NCI-H2029 treated with DMSO at 0.1 percent for 48 hours (cell line): ENCODE data around the gene SMIM38.

Source experiments
- DNase-seq: peaks from one replicate; lab custom pipeline; 2025; lab: John Stamatoyannopoulos, UW

Gene SMIM38

GRCh38 chr11:69160296-69161116, 4.8 kb downstream of the SMIM38 start:
- no peak for DNase-seq

DNA sequence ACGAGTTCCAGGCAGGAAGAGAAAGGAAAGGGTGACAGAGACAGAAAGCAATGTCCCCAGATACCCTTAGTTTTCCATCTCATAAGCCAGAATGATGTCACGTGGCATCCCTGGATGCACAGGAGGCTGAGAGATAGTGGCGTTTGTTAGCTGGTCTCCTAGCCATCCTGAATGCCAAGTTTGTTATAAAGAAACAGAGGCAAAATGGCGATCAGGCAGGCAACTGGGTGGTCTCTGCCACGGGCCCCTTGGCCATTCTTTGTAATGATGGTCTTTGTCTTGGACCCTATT, 5.3 kb downstream of the SMIM38 start:
- DNase-seq = no peak

DNA sequence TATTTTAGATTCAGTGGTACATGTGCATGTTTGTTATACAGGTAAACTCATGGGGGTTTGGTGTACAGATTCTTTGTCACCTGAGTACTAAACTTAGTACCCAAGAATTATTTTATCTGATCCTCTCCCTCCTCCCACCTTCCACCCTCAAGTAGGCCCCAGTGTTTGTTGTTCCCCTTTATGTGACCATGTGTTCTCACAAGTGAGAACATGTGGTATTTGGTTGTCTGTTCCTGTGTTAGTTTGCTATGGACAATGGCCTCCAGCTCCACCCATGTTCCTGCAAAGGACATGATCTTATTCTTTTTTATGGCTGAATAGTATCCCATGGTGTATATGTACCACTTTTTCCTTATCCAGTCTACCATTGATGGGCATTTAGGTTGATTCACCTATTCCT, 6.8 kb downstream of the SMIM38 start:
- DNase-seq = no peak

DNA sequence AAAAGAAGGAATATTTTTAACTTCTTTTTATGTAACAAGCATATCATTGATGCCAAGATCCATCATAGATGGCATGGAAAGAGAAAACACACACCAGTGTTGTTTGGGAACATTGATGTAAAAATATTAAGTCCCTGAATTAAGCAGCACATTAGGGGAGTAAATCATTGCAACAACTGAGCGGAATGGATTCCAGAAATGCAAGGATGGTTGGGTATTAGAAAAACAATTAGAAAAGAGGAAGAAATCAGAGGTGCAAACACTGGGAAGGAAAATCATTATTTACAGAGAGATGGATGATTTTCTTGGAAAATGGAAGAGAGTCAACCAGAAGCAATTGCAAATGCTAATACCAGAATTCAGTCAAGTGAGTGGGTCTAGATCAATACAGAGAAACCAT, 8.1 kb downstream of the SMIM38 start:
- DNase-seq = no peak

DNA sequence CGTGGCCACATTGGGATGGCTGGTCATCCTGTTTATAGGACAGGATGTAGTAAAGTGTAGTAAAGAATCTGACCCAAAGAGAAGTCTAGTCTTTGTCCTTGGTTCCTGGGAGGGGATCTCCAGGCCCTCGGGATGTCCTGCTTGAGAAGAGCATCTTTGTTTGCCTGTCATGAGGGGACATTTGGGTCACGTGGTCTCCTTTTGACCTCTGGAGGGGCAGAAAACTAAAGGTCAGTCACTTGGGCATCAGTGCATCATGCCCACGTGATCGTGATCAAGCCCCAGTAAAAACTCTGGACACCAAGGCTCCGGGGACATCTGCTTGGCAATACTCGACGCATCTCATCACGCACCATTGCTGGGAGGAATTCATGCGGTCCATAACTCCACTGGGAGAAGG, 9.1 kb downstream of the SMIM38 start:
- no peak for DNase-seq

- DNase-seq = no peak
These were observed 10.0 kb downstream of the SMIM38 start for GRCh38 chr11:69165775-69166174.

DNA sequence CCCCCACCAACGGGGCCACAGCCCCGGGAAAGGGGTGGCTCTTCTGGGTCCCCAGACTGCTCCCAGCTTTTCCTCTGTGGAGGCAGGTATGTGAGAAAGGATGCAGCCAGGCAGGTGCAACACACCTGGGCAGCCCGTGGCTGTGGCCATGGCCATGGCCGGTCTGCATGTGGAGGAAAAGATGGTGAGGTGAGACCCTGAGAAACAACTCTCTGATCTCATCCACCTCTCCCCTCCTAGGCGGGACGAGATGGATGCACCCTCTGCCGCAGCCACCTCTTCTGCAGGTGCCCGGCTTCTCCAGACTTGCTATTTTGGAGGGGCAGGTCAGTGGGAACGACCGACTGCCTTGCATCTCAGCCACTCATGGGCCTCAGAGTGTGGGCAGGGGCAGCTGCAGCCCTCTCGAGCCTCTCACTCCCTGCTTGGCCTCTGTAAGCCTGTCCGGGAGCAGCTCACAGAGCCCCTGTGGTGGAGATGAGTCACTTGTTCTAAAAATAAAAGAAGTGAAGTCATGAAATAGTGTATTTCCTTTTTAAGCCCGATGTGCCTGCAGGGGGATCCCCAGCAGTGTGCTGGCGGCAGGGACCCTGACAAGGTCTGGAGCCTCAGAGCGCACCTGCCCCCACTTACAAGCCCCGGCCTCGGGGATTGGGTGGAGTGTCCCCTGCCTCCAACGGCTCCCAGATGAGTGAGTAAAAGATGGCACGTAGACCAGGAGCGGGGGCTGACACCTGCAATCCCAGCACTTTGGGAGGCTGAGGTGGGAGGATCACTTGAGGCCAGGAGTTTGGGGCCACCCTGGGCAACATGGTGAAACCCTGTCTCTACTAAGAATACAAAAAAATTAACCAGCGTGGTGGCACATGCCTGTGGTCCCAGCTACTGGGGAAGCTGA, 10.7 kb downstream of the SMIM38 start:
- no peak for DNase-seq

- no peak for DNase-seq
These were observed 11.6 kb downstream of the SMIM38 start for GRCh38 chr11:69167130-69167915.

DNA sequence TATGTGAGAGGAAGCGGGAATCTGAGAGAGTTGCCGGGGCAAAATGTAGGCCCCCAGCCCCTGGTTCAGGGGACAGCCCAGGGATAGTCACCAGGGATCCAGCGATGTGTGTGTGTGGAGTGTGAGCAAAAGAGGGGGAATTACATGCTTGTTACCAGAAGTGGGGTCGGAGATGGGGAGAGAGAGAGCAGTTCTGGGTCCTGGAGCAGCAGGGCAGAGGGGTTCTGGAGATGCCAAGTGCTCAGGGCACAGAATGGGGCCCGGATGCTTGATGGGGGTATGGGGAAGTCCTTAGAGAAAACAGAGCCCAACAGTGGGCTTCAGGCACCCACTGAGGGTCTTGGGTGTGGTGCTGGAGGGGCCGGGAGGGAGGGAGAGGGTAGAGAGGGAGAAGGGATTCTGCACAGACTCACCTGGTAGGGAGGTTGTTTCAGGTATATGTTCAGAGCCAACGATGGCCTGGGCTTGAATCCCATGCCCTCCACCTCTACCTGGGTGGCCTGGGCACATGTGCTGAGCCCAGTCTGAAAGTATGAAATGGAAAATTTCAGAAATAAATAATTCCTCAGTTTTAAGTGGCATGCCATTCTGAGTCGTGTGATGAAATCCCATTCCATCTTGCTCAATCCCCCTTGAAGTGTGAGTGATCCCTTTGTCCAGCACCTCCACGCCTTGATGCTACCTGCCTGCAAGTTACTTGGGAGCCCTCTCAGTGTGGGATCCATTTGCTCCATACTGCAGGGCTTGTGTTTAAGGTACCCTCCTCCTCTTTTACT, 12.4 kb downstream of the SMIM38 start:
- no peak for DNase-seq

DNA sequence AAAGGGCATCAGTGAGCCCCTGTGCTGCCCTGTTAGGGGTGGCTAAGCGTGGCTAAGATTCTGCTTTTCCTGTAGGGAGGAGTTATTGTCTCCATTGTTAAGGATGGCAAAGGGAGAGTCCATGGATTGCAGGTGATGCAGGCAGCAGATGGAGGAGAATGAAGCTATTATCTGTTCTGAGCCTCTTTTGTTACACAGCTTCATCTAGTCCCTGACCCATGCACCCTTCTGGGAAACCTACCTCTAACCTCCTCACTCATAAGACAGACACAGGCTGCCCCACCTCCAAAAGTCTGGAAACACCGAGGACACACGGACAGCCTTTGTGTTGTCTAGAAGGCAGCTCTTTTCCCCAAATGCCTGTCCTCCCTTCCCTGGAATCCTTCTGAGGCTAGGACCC, 13.7 kb downstream of the SMIM38 start:
- no peak for DNase-seq

DNA sequence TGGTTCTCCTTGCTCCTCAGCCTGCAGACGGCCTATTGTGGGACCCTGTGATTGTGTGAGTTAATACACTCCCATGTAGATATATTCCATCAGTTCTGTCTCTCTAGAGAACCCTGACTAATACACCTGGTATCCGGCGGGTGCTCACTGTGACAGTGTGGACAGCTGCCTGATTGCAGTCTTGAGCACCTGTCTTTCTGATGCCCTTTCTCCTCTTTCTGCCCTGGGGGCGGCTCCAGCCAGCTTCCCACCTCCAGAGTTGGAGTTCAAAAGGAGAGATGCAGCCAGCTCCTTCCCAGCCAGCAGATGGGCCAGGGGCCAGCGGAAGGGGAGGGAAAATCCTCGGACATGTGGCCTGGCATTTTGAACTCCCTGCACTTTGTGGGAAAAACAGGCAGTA, 15.0 kb downstream of the SMIM38 start:
- no peak for DNase-seq

GRCh38 chr11:69171476-69172240, 15.9 kb downstream of the SMIM38 start:
- DNase-seq = no peak

GRCh38 chr11:69172674-69173073, 16.9 kb downstream of the SMIM38 start:
- no peak for DNase-seq

- no peak for DNase-seq
These were observed 17.6 kb downstream of the SMIM38 start for GRCh38 chr11:69173331-69173730.

DNA sequence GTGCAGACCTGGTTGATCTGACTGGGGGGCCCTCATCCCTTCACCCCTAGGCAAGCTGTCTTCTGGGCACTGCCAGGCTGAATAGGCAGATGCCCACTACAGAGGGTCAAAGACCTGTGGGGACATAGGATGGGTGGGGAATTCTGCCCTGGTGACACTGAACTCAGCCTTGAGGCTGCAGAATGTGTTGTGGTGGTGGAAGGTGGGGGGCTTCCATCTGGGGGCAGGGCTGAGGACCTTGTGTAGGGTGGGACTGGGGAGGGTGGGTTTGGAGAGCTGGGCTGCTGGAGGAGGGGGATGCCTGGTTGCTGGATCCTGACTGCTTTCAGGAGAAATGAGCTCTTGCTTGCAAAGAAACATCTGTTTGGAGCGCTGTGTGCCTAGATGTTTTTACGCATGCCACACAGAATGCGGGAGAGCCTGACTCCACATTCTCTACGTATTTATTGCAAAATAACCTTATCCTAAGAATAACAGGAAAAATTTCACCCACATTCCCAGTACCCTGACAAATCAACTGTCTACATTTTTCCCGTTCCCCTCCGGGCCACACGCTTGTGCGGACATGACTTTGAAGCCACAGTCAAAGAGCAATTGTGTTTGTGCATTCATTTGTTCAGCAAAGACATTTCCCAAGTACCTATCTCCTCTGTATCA, 18.3 kb downstream of the SMIM38 start:
- DNase-seq = no peak

DNA sequence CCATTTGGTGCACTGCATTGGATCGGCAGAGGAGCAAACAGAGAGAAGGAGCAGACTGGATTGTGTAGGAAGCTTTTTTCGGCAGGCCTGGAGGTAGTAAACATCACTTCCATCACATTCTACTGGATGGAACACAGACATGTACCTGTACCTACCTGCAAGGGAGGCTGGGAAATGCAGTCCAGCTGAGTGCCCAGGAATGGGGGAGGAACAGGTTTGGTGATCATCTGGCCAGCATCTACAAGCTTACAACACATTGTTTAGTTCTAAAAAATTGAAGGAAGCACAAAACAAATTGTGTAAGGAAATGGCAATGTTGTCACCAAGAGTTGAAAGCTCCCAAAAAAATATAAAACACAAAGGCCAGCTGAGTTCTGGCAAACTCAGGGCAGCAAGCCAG, 19.1 kb downstream of the SMIM38 start:
- DNase-seq = no peak

DNA sequence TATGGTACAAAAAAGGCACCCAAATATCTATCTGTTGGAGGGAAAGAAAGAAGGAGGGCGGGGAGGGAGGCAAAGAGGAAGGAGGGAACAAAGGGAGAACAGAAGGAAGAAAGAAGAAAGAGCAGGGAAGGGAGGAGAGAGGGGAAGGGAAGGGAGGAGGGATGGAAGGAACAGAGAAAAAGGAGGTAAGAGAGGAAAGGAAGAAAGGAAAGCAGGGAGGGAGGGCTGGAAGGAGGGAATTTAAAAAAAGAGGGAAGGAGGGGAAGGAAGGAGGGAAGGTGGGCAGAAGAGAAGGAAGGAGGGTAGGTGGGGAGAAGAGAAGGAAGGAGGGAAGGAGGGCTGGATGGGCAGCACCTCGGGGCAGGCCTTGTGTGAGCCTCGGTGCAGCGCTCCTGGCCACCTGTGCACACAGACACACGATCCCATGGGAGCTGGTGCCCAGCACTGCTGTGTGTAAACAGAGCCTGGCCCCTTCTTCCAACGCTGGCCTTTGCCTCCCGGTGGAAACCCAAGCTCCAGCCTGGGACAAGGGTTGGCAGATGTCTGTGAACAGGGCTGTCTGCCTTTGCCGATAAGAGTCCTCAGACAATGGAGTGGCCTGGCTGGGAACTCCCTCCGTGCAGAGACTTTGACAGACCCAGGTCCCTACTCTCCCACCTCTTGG, 23.2 kb downstream of the SMIM38 start:
- peak; percentile 15 for DNase-seq

DNA sequence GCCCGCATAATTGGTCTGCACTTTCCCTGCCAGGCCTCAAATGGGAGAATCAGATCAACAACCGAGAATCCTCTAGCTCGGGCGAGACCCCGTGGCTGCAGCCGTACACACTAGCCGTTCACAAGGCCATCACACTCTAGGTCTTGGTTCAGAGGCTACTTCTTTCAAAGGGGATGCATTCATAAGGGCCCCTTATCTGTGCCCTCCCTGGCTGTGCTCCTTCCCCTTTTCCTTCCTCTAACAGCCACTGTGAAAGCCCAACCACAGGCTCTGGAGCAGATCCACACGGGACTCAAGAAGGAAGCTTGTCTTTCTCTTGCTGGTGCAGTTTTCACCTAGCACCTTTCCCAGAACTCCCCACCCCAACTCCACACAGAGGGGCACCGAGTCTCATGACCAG, 24.5 kb downstream of the SMIM38 start:
- DNase-seq = no peak

DNA sequence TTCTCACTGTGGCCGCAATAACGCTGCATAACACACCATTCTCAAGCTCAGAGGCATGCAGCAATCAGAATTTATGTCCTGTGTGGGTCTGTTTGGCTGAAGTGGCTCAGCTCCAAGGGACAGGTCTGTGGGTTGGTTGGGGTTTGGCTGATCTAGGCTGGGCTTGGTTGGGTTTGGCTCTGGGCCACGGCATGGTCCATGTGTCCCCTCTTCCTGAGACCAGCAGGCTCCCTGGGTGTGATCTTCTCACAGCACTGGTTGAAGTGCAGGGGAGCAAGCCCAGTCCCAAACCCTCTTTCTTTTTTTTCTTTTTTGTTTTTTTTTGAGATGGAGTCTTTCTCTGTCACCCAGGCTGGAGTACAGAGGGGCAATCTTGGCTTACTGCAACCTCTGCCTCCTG, 25.0 kb downstream of the SMIM38 start:
- DNase-seq = no peak

DNA sequence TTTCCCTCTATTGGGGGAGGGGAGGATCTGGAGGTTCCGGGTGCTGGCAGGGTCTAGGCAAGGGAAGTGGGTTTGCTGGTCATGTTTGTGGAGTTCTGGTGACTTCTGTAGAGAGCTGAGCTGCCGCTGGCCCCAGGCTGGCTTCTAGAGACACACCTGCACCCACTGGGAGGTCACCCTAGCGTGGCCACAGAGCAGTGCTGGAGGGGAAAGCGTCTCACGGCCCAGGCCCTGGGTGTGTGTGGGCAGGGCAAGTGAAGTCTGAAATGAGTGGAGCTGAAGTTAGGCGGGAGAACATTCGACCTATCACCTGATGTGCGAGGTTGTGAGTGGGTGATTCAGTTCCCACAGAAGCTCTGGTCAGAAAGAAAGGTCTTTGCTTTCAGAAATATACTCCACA, 27.9 kb downstream of the SMIM38 start:
- no peak for DNase-seq
